Mesenteric fat pad (tissue), 1 donor: ENCODE data around the gene SMARCD1. TPM values are rescaled to one million over a fixed set of nuclear protein-coding genes. Genes with fewer than 3 reads are reported as not detected.

Experiments
- DNase-seq: peaks from one replicate; pipeline ENCODE4 v3.0.0-alpha.2; 2020; ENCODE audit warnings: low spot score
- total RNA-seq: library from RNA; stranded (reverse); fragmentation: NEBNext Ultra II Directional; extraction: Animal tissue kit (Norgen Biotek cat#: 25700); gene quantifications from one replicate; pipeline ENCODE4 v1.2.1, GENCODE V29; 2021
- donor health status: DM: yes; HTN: yes; CAD: no.

Gene SMARCD1
- total RNA-seq, 1 donor from 2014 or later = 63.1 TPM

DNA sequence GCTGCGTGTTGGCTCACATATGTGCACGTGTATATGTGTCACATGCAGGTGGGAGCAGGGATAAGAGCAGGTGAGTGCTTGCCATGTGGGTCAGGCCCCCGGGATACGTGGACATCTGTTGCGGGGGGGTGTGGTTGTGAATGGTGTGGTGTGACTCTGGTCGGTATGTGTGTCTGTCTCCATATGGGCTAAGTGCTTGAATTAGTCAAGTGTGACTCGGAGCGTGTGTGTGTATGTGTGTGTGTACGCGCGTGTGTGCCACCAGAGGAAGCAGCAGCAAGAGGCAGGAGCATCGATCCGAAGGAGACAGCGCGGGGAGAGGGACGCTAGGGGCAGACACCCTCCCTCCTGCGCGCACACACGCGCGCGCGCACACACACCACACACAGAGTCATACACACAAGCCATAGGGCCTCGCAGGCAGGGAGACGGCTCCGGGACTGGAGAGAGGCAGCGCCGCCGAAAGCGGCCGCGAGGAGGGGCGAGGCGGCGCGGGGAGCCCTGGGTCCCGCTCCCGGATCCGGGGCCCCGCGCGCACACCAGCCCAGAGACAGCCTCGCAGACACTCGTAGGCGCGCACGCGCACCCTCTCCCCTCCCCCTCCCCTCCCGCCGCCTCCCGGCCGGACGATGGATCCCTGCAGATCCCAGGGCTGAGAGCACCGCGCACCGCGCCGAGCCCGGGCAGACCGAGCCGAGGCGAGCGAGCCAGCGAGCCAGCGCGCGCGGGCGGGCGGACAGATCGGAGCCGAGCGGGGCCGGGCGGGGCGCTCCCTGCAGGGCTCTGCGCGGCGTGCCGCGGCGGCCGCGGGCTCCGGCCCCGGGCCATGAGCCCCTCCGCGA, 27.9 kb upstream of the SMARCD1 start, which contains the start of gene ASIC1:
Gene ASIC1 (plus strand): TSS at position 597 of the 842 bp plus-strand sequence. CDS start 1,171 bp downstream, outside the sequence.
- no peak for DNase-seq

DNA sequence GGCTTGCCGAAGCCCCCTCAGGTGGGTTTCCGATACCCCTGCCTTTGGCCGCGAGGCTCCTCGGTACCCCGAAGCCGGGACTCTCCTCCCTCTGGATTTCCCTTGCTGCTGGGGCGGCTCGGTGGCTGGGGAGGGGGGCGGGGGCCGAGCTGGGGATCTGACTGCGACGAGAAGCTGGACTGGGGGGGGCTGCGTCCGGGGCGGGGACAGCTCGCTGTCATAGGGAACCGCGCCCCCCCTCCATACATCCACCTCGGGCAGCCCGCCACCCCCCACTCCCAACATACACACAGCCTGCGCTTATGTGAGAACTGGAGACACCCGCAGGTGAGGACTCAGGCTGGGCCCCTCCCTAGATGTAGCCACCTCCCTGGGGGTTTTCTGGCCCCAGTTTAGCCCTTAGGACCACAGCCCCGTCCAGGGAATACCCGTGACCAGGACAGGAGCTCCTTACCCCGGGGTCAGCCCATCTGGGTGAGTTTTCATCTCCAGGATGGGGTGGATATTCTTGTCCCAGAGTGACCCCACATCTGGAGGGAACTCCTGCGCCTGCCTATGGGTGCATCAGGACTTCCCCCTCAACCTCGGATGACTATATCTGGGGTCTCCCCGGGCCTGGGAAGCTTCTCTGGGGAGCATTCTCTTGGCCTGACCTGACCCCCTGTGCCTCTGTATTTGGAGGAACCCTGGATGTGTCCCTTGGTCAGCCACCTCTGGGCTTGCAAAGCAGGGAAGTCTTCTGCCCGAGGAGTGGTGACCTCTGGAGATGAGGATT, 27.1 kb upstream of the SMARCD1 start:
- DNase-seq = no peak

DNA sequence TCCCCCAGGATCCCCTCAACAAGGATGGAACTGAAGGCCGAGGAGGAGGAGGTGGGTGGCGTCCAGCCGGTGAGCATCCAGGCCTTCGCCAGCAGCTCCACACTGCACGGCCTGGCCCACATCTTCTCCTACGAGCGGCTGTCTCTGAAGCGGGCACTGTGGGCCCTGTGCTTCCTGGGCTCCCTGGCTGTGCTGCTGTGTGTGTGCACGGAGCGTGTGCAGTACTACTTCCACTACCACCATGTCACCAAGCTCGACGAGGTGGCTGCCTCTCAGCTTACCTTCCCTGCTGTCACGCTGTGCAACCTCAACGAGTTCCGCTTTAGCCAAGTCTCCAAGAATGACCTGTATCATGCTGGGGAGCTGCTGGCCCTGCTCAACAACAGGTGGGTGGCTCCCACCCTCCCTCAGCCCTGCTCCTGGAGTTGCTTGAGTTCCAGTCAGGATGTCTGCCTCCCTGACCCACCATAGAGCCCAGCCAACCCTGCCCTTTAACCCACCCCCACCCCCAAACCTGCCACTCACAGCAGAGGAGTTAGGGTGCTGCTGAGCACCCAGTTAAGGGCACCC, 26.3 kb upstream of the SMARCD1 start:
- no peak for DNase-seq

DNA sequence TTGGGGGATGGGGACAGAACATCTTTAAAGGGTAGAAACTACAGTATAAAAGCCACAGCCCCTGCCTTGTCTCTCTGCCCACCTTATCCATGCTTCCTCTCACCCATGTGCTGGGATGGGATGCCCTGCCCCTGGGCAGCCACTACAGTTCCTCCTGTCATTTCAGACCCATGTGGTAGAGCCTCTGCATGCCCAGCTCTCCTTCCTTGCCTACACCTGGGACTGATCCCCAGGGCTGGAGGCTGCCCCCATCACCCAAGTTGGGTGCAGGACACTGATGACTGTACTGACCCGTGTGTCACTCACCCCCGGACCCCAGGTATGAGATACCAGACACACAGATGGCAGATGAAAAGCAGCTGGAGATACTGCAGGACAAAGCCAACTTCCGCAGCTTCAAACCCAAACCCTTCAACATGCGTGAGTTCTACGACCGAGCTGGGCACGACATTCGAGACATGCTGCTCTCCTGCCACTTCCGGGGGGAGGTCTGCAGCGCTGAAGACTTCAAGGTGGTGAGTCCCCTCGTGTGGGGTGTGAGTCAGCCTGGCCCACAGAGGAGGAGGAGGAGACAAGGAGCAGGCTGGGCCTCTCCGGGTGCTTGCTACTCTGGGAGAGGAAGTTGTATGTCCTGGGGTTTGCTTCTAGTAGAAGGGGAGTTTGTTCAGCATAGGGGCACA, 25.6 kb upstream of the SMARCD1 start:
- no peak for DNase-seq

DNA sequence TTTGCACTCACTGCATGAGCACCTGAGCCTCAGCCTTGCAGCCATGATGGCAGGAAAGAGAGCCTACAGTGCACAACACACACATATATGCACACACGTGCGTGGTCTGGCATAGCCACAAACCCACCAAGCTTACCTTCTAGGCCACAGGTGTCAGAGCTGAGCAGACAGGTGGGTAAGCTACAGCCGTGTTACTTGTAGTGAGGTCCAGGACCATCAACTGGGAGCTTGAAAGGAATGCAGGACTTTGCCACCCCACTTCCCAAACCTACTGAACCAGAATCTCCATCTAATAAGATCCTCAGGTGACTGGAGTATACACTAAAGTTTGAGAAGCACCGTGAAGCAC, 25.0 kb upstream of the SMARCD1 start:
- no peak for DNase-seq

DNA sequence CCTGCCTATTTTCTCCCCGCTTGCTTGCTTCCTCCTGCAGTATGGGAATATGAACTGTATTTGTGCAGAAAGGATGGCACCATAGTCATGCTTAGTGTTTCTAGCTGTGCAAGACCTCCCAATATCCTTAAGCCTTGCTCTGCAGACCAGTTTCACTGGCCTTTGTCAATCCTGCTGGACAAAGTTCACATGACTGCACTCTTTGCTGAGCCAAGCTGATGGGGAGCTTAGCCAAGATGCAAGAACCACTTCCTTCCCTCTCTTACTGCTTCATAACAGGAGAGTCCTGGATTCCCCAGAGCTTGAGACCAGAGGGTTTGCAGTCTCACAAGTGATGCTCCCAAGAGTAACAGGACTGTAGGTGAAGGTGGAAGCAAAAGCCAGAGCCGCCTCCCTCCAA, 24.0 kb upstream of the SMARCD1 start:
- no peak for DNase-seq

DNA sequence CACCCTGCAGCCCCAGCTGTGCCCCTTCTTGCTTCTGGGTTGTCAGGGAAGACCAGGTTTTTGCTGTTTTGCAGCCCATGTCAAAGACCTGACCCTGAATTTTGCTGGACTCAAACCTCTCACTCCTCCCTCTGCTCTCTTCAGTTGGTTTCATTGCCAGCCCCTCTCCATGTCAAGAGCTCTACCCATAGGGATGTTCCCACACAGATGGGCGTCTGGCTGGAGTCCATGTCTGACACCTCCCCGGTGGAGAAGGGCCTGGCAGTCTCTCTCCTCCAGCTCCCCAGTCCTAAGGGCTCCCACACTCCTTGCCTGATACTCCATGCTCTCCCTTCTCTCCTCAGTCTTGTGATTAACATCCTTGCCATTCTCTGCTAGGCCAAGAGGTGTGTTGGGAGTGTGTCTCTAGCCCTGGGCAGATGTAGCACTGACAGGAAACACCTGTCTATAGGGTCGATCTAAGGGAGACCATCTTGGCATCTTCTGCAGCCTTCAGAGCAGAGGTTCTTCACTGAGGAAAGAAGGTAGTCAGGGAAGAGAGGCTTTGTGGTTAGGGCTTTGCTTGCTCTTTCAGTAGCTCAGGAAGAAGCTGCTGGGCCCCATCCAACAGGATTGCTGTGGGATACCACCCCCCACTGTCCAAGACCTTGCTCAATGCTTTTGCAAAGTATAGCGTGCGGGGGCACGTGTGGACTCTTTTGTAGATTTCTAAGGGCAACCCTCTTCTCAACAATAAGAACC, 23.0 kb upstream of the SMARCD1 start:
- DNase-seq = no peak

DNA sequence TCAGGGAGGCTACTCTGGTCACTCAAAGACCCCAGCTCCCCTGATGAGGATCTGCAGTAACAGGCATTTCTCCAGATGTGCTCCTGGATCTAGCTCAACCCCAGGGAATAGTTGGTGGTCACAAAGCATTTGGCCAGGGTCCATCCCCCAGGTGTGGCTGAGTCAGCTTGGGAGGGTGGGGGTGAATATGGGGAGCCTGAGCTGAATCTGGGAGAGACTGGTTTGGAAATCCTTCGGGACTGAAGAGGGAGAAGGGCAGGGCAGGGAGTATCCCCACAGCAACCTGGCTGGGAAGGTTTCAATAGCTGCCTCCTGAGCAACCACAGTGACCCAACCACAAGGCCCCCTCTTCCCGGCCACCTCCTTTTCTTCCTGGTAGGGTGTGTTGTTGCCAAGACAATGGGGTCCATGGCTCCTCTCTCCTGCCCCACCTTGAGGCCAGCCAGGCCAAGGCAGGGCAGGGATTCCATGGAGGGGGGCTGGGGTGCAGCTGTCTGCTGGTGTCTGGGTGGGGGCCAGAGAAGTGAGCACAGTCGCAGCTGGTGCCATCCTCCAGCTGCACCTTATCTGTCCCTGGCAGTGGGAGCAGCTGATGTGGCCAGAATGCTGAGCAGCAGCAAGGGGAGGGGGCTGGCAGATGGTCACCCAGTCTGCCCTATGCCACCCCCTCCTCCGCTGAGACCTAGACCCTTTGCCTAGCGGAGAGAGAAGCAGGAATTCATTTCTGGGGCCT, 22.2 kb upstream of the SMARCD1 start:
- no peak for DNase-seq

DNA sequence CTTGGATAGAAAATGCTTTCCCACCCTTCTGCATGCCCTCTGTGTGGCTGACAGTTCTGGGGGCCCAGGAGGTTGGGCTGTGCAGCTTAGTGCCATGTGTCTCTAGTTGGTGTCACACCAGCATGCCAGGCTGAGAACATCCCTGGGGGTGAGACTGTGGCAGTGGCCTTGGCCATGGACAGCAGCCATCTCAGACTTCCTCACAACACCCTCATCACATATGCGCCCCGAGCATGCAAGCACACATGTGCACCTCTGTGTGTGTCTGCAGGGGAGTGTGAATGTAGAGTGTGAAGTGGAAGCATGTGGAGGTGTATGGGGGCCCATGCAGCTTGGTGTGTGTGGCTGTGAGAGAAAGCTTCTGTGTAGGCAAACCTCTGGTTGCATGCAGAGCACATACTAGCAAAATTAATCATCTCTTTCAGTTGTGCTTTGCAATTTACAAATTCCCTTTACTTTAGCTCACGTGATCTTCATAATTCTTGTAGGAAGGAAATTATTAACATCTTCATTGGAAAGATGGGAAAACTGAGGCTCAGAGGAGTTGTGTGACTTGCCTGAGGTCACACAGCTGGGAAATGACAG, 19.3 kb upstream of the SMARCD1 start:
- DNase-seq = no peak

DNA sequence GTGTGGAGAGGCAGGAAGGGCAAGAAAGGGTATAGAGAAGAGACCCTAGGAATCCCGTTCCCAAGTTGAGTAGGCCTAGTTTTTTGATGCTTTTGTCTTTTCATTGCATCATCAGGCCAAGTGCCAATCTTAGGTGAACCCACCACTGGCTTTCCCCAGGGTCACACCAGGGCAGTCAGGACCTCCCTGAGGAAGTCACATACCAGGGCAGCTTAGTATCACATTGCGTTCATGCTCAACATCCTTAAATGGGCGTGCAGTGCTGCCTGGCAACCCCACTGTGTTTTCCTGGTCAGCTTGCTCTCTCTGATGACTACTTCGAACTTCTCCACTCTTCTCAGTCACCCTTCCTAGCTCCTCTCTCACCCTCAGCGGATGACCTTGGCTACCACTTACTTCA, 18.7 kb upstream of the SMARCD1 start:
- no peak for DNase-seq

DNA sequence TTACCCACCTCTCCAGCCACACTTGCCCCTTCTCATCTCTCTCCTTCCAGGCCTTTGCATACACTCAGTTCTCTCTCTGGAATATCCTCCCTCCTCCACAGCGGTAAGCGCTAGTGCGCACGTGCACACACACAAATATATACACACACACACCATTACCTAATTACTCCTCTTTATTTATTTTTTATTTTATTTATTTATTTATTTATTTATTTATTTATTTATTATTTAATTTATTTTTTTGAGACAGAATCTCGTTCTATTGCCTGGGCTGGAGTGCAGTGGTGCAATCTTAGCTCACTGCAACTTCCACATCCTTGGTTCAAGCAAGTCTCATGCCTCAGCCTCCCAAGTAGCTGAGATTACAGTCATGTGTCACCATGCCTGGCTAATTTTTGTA, 16.1 kb upstream of the SMARCD1 start:
- DNase-seq = no peak

DNA sequence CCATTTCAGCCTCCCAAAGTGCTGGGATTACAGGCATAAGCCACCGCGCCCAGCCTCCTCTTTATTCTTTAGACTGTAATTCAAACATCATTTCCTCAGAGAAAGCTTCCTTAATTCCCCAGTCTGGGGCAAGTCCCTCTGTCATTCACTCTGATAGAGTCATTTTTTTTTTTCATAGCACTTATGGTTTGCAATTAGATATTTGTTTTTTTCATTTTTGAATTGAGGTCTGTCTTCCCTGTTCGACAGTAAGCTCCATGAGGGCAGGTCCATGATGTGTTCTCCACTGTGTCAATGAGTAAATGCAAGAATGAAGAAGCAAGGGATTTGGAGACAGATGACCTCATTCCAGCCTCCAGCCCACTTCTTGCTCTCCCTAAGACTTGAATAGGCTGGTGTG, 15.6 kb upstream of the SMARCD1 start:
- no peak for DNase-seq

DNA sequence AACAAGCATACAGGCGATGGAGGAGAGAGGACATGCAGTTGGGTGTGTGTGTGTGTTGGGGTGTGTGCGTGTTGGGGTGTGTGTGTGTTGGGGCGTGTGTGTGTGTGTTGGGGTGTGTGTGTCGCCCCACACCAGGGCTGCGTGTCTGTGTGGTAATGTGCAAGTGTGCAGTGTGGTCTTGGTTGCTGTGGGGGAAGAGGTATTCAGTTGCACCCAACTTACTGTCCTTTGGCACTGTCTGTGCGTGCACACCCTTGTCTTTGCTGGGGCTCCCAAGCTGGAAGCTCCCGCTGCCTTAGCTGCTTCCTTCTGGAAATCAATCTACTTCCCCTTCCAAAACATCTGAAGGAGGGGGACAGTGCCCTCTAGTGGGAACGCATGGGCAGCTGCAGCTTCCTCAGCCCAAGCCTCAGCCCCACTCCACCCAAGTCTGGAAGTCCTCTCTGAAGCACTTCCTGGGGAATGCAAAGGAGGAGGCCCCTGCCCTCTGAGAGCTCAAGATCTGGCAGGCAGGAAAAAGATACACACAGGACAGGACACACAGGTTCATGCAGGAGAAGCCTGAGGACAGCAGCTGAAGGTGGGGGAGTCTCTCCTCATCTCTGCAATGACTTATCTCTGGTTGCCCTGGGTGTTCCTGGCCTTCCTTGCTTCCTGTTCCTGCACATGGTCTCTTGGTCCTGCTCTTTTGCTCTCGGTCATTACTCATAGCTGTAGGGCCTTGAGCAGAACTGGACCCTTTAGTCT, 14.7 kb upstream of the SMARCD1 start:
- no peak for DNase-seq

DNA sequence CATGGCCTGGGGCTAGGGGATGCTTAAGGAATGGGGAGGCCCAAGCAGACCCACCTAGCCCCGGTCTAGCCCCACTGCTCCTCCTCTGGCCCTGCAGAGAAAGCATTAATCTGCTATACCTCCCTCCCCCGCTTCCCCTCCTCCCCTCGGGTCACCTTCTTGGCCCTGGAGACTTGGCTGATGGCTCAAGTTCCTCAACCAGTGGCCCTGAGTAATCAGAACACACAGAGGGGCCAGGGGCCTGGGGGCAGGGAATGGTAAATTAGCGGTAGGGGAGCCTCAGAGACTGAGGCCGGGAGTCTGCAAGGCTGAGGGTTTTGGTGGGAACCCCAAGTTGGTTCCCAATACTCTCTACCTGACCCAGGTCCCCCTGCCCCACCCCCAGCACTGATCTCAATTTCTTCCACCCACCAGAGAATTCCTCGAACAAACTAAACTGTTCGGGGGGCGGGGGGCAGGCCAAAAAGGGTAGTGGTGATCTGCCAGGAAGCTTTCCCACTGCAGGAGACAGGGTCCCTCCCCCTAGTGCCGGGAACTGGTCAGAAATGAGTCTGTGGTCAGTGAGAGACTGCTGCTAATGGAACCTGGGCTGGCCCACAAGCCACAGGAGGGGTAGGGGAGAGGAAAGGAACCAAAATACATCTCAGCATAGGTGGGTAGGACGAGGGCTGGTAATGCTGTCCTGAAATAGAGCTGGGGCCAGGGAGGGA, 12.8 kb upstream of the SMARCD1 start:
- DNase-seq = no peak

DNA sequence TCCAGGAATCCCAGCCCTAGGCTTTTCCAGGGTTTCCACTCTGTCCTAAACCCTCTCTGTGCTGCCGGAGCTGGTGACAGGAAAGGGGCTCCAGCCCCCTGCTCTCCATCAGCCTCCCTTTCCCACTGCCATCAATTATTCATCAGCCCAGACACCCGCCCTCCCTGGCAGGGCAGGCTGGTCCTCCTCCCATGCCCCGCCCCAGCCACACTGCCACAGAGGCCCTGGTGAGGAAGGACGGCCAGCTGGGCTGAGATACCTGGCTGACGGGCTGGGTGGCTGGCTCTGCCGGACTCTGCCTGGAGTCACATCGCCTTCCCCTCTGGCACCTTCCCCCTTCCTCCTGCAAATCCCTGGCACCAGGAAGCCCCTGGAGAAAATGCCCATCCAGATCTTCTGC, 11.9 kb upstream of the SMARCD1 start:
- no peak for DNase-seq

DNA sequence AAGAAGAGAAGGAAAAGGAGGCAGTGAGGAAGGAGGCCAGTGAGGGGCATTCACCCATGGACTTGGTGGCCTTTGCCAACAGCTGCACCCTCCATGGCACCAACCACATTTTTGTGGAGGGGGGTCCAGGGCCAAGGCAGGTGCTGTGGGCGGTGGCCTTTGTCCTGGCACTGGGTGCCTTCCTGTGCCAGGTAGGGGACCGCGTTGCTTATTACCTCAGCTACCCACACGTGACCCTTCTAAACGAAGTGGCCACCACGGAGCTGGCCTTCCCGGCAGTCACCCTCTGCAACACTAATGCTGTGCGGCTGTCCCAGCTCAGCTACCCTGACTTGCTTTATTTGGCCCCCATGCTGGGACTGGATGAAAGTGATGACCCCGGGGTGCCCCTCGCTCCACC, 11.4 kb upstream of the SMARCD1 start:
- DNase-seq = no peak

DNA sequence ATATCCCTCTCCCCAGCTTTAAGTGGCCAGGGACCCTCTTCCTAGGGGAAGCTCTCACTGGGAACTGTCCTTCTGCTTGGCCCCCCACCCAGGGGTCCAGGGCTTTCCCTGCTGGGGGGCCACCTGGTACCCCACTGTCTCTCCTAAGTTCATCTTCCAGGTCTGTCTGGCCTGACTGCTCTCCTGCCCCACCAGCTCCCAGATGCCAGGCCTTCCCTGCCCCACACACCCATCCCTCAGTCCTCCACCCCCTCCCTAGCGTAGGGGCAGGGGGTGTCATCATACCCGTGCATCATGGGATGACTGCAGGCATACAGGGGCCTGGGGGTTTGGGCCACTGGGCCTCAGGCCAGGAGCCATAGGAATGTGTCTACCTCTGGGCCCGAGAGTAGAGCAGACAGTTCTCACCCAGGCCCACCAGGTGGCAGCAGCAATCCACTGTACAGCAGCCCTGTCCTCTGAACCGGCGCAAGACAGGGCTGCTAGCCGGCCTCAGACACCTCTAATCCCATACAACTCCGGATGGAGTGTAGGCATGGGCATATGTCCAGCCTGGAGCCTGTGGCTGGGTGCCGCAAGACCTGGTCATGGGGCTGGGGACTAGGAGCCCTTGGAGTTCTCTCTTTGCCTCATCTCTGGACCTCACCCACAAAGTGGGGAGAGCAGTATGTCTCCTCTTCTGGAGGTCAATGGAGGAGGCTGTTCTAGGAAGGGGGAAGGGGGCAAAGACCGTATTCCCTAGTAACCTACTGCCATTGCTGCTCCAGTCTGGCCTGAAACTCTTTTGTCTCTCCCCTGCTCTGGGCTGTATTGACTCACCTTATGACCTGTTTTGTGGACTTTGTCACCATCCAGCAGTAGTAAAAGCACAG, 10.0 kb upstream of the SMARCD1 start:
- DNase-seq = peak; percentile 93

DNA sequence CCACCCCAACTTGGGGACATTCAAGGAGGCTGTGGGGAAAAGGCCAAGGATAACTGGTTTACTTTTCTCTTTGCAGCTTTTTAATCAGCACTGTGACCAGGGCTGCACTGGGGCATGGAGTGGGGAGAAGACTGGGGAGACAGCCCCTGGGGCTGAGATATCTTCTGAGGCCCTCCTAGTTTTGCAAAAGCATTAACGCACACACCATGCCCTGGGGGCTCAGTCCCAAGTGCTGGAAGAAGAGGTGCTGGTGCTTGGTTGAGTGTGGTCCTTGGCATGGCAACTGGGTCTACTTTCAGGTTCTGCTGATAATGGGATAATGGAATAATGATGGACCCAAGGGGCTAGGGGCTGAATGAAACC, 9.4 kb upstream of the SMARCD1 start:
- DNase-seq = no peak
